NCI-H1105 (cell line): ENCODE measurements around the gene EMILIN1.

Source experiments
- DNase-seq: peaks from one replicate; lab custom pipeline; 2025; lab: John Stamatoyannopoulos, UW

EMILIN1 gene

DNA sequence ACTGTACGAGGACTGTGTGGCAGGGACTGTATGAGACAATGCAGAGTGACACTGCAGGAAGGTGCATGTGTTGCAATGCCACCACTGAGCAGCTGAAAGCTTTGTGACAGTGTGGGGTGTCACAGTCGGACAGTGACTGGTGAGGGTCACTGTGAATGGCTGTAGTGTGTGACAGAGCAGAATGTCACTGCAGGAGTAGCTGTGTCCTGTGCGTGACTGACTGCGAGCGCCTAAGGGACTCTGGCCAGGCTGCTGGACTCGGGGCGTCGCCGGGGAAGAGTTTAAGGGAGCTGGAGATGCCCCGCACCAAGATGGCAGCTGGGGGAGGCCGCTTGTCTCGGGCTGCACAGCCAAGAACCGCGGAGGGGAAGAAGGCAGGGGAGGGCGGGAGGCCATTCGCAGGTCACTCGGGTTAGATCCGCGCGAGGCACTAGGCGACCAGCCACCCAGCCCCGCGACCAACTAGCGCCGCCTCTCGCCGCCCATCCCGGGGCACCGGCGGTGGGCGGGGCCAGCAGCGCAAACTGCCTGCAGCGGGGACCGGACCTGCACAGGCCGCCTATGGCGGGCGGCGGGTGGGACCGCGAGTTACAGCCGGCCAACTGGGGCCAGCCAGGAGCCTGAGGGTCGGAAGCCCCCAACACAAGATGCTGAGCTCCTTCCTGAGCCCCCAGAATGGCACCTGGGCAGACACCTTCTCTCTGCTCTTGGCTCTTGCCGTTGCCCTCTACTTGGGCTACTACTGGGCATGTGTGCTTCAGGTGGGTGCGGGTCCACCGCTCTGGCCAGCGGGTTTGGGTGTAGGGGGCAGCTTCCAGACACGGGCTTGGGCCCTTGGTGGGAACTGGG is 45.1 kb downstream of the EMILIN1 start, which contains the start of gene ABHD1:
Gene ABHD1, plus strand, starts transcription at position 514 of the 849 bp plus-strand sequence. Its CDS starts 134 bp downstream, at position 648.
- no peak for DNase-seq

DNA sequence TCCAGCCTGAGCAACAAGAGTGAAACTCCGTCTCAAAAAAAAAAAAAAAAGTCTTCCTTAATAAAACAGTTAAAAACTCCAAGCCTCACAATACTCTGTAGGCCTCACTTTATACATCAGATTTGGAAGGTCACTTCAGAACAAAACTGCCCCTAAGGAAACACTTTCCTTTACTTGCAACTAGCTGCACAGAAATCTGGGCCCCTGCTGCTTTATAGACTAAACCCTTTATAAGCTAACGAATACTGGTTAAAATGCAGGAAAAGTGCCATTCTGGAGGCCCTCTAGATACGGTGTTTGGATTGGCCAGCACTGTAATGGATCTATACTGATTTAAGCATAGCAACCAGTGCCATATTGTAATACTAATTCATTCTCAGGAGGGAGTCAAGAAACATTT is 46.7 kb downstream of the EMILIN1 start:
- DNase-seq = no peak

DNA sequence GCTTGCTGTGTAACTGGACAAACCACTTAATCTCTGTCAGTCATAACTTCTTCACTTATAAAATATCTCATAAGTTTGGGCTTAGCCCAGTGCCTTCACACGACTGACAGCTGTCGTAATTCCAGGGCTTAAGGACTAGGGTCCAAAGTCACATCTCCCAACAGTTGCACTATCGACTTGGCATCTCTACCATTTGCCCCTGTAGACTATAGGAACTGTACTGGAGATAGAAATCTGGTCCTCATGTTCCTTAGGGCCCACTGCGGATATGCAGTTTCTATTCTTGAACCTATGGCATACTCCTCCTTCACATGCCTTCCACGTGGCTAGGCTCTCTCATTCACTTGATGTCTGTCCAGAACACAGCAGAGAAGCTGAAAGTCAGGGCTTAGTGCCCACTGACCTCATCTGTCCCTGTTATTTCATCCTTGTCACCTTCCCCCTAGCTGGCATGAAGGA is 47.9 kb downstream of the EMILIN1 start:
- no peak for DNase-seq

DNA sequence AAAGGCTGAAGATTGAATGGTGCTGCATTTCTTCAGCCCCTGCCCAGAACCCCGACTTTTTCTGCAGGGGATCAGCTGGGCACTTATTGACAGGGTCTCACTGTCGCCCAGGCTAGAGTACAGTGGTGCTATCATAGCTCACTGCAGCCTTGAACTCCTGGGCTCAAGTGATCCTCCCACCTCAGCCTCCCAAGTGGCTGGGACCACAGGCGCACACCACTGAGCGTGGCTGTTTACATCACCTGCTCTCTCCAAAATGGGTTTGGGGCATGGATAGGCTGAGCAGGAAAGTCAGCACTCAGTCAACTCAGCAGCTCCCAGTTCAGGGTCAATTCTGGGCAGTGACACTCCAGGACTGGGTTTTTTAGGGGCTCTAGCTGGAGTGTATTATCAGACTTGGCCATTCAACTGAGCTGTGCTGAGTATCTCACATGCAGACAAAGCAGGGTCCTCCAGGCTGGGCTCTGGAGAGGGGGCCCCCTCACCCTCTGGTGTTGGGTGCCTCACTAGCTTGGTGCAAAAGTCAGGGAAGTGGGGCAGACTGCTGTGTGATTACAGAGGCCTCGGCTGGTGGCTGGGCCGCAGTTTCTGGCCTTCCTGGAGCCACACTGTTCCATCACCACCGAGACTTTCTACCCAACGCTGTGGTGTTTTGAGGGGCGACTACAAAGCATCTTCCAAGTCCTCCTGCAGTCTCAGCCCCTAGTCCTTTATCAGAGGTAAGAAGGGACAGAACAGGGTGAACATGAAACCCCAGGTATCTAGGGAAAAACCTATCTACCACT is 49.7 kb downstream of the EMILIN1 start:
- no peak for DNase-seq

DNA sequence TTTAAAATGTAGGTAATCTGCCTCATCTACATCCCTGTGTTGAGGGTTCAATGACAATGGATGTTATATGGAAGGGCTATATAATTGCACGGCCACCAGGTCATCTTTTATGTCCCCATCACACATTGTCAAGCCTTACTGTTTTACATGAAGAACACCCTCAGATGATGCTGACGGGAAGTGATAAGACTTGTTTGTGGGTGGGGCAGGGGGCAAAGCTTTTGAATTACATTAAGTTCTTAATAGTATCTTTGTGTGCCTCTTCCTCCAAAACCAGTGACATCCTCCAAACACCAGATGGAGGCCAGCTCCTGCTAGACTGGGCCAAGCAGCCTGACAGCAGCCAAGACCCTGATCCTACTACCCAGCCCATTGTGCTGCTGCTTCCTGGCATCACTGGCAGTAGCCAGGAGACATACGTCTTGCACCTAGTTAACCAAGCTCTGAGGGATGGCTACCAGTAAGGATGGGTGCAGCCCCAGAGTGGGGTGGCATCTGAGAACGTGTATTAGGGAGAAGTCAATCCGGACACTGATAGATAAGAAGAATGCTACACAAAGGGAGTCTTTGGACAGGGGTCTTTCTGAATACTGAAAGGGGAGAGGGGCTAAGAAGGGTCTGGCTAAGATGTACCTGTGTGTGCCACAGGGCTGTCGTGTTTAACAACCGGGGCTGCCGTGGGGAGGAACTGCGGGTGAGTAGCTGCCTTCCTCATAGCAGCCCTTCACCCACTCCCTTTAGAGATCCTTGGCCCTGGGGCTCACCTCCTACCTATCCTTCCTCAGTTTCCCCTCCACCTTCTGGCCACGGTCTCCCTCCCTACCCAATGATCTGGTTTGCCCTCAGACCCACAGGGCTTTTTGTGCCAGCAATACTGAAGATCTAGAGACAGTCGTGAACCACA is 50.5 kb downstream of the EMILIN1 start:
- DNase-seq = no peak

DNA sequence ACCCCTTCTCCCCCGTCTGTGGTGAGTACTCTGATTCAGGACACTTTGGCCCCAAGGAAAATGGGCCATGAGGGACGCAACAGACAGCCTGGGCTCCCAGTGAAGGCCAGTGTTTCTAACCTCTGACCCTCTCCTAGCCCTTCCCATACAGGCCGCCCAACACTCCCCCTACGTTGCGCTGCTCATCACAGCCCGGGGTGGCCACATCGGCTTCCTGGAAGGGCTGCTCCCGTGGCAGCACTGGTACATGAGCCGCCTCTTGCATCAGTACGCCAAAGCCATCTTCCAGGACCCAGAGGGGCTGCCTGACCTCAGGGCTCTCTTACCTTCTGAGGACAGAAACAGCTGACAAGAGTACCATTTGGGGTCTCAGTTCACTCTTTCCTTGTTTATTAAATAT is 52.0 kb downstream of the EMILIN1 start:
- no peak for DNase-seq

DNA sequence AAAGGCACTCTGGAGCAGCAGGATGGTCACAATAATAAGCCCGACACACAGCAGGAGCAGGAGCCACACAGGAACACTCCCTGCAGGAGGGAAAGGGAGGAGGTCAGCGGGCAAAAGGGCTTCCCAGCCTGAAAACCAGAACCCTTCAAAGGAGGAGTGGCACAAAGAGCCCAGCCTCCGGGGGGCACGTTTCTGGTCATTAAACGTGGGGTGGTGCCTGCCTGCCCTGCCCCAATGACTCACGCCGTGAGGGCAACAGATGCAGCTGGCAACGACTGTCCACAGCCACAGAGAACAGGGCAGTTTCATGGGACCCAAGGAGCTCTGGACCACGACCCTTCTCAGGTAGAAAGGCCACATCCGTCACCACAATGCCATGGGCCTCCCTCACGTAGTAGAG is 53.0 kb downstream of the EMILIN1 start:
- DNase-seq = no peak

DNA sequence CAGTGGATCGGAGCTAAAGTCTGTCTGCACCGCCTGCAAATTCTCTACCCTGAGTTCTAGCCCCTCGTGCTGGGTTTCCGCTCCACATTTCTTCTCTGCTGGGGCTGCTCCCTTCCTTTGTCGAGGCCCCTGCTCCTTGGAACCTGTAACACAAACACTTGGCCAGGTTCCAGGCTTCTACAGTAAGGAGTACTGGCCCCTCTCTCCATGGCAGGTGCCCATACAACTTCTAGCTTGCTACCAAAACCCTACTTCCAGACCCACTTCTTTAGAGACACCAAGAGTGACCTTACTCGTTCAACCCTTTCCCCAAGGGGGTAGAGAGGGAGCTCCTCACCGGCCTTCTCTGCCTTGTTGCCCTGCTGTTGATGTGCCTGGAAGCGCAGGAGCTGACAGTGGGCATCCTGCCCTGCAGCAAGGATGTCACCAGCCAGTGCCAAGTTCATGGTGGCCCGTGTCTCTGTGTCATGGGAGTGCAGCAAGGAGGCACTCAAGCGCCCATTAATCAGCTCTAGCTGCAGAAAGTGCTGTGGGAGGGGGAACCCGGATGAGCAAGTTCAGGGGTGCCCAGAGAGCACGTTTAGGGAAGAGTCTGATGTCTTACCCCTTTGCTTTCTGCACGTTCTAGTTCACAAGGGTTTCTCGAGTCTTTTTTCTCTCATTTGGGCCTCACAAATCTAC is 54.9 kb downstream of the EMILIN1 start:
- no peak for DNase-seq

DNA sequence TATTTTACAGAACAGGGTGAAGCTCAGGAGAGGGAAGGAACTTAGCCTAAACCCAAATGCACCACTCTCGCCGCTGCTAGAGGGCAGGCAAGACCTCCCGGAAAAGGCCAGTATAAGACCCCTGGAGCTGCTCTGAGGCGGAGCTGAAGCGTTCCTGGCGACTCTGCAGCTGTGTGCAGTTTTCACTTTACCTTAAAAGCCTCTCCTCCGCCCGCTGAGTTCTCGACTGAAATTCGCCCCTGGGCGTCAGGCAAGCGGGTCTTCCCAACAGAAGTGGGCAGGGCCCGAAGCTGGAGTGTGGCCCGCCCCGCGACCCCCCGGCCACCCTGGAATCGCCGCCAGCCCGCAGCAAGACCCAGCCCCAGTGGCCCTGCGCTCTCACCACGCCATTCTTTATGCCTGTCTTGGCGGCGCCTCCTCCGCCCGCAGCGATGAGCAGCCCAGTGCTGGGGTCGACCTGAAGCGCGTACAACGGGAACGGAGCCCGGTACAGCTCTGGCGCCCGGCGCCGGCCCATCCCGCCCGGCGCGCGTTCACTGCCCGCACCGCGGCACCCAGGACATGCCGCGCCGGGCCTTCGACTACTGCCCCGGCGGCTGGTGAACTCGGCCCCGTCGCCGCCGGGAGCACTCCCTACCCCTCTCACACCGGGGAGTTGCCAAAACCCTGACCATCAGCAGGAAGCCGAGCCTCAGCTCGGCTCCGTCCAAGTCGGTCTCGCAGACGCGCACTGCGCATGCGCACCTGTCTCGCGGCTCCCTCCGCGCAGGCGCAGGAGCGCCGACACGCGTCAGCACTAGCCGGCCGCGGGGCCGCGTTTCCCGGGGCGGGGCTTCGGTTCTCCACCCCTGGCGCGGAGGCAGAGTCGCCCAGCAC is 55.7 kb downstream of the EMILIN1 start, which contains the start of gene PREB:
Gene PREB, minus strand, starts transcription at position 732 of the 876 bp plus-strand sequence. Its CDS starts 215 bp downstream, at position 517.
- DNase-seq = peak; percentile 95

DNA sequence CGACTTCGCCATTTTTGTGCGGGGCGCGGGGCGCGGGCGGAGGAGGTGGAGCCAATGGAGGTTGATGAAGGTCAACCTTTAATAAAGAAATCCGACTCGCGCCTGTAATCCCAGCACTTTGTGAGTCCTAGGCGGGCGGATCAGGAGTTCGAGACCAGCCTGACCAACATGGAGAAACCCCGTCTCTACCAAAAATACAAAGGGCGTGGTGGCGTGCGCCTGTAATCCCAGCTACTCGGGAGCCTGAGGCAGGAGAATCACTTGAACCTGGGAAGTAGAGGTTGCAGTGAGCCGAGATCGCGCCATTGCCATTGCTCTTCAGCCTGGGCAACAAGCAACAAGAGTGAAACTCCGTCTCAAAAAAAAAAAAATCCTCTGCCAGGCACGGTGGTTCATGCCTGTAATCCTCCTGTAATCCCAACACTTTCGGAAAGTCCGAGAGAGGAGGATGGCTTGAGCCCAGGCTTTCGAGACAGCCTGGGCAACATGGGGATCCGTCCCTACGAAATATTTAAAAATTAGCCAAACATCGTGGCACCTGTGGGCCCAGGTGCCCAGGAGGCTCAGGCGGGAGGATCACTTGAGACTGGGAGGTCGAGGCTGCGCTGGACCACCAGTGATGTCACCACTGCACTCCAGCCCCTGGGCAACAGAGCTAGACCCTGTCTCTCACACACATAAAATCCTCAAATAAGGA is 56.5 kb downstream of the EMILIN1 start:
- DNase-seq = no peak

DNA sequence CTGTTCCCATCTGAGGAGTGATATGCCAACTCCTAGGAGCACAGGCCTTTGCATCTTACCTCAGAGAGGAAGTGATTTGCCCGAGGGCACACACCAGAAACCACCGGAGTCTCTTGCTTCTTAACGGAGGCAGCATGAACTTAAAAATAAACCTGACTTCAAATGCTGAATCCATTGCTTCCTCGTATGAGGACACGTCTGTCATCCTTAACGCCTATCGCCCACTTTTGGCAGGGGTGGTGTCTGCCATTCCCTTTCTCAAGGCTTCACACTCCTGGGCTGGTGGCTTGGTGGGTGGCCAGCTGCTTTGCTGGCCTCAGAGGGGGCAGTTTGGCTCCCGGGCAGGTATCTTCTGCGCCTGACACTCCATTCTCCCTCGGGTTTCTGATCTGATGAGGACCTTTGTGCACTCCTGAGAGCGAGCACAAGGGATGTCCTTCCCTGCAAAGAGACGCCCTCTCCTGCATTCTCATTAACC is 57.1 kb downstream of the EMILIN1 start:
- DNase-seq = no peak
